ENCODE measurements around the gene LSS.

The LSS gene

DNA sequence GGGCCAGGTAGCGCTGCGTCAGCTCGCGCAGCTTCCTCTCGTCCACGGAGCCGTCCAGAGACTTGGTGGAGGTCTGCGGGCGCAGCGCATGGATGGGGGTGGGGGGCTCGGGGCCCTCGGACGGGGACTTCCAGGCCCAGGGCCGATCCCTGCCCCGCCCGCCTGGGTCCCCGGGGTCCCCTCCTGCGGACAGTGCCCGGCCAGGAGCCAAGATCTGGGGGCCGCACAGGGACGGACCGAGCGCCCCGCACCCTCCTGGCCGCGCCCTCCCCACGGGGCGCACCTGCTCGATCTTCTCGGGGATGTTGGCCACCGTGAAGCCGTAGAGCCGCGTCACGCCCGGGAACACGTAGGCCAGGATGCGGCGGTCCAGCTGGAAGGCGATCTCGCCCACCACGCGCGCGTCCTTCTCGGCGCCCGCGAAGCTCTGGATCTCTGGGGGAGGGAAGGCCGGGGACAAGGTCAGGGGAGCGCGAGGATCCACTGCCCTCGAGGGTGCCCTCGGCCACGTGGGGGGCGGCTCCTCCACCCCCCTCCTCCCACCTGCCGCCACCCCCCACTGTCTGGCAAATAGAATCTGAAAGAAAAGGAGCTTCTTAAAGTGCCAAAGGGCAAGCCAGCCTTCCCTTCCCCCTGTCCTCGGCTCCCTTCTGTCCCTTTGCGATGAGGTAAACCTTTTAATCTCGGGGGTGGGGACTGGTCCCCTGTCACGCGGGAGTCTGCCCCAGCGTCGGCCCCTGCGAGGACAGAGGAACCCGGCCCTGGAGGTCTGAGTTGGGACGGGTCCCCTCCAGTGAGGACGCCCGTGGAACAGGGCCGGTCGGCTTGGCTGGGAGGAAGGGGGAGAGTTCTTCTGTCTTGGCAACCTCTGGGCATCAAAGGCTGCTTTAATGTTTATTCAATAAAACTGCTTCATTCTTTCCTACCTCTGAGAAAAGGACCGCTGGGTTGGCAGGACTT, 66.7 kb downstream of the LSS start:
- FAIRE-seq (no peak), DNase-seq (ENCODE audit: insufficient read length, low spot score) (no peak)
- no peak for TF ChIP-seq POLR2AphosphoS5 (IDR thresholded peaks at IDR 0.05; ENCODE audit: low read depth, low read length)
- no peak for TF ChIP-seq TAF1 (IDR thresholded peaks at IDR 0.05; ENCODE audit: low read depth, low read length)
- no peak for TF ChIP-seq POLR2A (IDR thresholded peaks at IDR 0.05; ENCODE audit: low read depth, low read length)
- no peak for TF ChIP-seq POU2F2 (IDR thresholded peaks at IDR 0.05; ENCODE audit: low read depth, low read length)

DNA sequence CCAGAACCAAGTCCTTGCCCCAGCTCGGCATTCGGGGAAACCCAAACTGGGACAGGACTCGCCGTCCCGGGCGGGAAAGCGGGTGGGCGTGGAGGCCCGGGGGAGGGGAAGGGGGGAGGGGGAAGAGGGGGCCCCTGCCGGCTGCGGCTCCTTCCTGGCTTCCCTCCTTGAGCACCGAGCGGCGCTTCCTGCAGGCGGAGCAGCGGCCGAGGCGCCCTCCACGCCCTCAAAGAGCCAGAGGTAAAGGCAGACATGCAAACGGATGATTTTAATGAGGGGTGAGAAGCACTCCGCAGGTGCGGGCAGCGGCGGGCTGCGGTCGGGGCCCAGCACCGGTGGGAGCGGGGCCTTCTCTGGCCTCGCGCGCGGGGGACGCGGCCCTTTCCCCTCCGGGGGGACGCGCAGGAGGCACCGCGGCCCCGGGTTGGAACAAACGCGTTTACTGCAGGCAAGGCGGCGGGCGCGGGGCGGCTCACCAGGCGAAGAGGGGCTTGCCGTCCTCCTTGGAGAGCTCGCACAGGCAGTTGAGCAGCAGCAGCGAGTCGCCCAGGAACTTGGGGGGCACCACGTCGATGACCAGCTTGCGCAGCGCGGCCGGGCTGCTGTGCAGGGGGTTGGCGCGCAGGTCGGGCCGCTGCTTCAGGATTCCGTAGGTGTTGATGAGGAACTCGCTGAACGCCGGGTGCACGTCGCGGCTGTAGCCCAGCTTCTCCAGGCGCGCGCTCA, 67.5 kb downstream of the LSS start:
- TF ChIP-seq POU2F2 (IDR thresholded peaks at IDR 0.05; ENCODE audit: low read depth, low read length) (no peak), POLR2AphosphoS5 (IDR thresholded peaks at IDR 0.05; ENCODE audit: low read depth, low read length) (no peak), SPI1 (IDR thresholded peaks at IDR 0.05; ENCODE audit: low read depth, low read length) (no peak), TAF1 (IDR thresholded peaks at IDR 0.05; ENCODE audit: low read depth, low read length) (no peak), POLR2A (IDR thresholded peaks at IDR 0.05; ENCODE audit: low read depth, low read length) (no peak), PAX5 (IDR thresholded peaks at IDR 0.05; ENCODE audit: insufficient read depth, low read length, severe bottlenecking) (no peak)
- FAIRE-seq (no peak), DNase-seq (ENCODE audit: insufficient read length, low spot score) (no peak)

DNA sequence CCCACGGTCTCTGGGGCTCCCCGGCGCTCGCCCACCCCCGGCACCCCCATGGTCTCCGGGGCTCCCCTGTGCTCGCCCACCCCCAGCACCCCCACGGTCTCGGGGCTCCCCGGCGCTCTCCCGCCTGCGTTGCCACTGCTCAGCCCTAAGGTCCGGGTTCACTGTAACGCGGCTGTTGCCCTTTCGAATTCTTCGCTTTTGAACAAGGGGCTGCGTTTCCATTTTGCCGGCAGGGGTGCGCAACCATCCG, 68.0 kb downstream of the LSS start:
- TF ChIP-seq TAF1 (IDR thresholded peaks at IDR 0.05; ENCODE audit: low read depth, low read length) = no peak
- TF ChIP-seq POU2F2 (IDR thresholded peaks at IDR 0.05; ENCODE audit: low read depth, low read length) = no peak
- no peak for TF ChIP-seq POLR2A (IDR thresholded peaks at IDR 0.05; ENCODE audit: low read depth, low read length)
- no peak for TF ChIP-seq POLR2AphosphoS5 (IDR thresholded peaks at IDR 0.05; ENCODE audit: low read depth, low read length)
- no peak for TF ChIP-seq PAX5 (IDR thresholded peaks at IDR 0.05; ENCODE audit: insufficient read depth, low read length, severe bottlenecking)
- no peak for TF ChIP-seq SPI1 (IDR thresholded peaks at IDR 0.05; ENCODE audit: low read depth, low read length)
- FAIRE-seq (no peak), DNase-seq (ENCODE audit: insufficient read length, low spot score) (no peak)

DNA sequence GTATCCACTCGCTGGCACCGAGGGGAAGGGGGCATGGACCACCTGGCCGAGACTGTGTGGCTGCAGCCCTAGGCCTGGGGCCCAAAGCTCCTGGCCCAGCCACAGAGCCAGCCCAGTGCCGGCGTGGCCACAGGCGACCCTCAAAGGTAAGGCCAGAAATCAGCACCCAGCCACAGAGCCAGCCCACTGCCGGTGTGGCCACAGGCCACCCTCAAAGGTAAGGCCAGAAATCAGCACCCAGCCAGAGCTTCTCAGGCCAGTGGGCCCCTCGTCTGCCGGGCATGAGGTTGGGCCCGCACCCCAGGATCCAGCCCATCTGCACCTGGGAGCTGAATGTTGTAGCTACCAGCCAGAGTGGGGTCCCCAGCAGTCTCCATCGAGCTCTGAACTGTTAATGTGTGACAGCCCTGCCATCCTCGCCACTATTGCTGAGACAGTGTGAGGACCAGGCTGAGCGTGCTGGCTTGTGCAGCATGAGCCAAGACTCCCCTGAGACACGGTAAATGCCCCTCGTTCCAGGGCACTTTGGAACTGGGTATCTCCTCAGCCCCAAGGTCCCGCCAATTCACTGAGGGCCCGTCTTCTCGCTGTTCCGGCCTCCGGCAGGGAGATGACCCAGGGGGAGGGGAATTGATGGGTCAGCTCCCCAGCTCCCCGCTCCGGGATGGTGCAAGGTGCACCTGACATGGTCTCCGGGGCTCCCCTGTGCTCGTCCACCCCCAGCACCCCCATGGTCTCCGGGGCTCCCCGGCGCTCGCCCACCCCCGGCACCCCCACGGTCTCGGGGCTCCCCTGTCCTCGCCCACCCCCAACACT, 68.5 kb downstream of the LSS start:
- DNase-seq (ENCODE audit: insufficient read length, low spot score) (no peak), FAIRE-seq (no peak)
- TF ChIP-seq POLR2A (IDR thresholded peaks at IDR 0.05; ENCODE audit: low read depth, low read length) (no peak), POLR2AphosphoS5 (IDR thresholded peaks at IDR 0.05; ENCODE audit: low read depth, low read length) (no peak), SPI1 (IDR thresholded peaks at IDR 0.05; ENCODE audit: low read depth, low read length) (no peak), TAF1 (IDR thresholded peaks at IDR 0.05; ENCODE audit: low read depth, low read length) (no peak), POU2F2 (IDR thresholded peaks at IDR 0.05; ENCODE audit: low read depth, low read length) (no peak), PAX5 (IDR thresholded peaks at IDR 0.05; ENCODE audit: insufficient read depth, low read length, severe bottlenecking) (no peak)

DNA sequence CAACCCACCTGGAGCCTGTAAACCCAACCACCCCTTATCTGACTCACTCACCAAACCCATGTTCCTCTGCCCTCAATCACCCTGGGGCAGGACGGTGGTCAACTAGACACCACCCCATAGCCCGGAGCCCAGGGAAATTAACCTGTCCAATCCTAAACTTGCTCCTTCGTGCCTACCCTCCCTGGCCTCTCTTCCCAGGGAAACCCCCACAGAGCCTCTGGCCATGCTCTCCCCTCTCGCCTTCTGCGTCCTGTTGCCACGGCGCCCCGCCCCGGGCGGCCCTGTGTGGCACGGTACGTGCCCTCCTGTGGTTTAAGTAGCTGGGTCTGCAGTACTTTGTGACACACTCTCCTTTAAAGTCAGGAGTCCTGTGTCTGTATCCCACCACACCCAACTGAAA, 69.2 kb downstream of the LSS start:
- no peak for FAIRE-seq
- TF ChIP-seq TAF1 (IDR thresholded peaks at IDR 0.05; ENCODE audit: low read depth, low read length) = no peak
- TF ChIP-seq SPI1 (IDR thresholded peaks at IDR 0.05; ENCODE audit: low read depth, low read length) = no peak
- no peak for TF ChIP-seq POLR2A (IDR thresholded peaks at IDR 0.05; ENCODE audit: low read depth, low read length)
- no peak for TF ChIP-seq POU2F2 (IDR thresholded peaks at IDR 0.05; ENCODE audit: low read depth, low read length)
- no peak for TF ChIP-seq POLR2AphosphoS5 (IDR thresholded peaks at IDR 0.05; ENCODE audit: low read depth, low read length)
- no peak for TF ChIP-seq PAX5 (IDR thresholded peaks at IDR 0.05; ENCODE audit: insufficient read depth, low read length, severe bottlenecking)

DNA sequence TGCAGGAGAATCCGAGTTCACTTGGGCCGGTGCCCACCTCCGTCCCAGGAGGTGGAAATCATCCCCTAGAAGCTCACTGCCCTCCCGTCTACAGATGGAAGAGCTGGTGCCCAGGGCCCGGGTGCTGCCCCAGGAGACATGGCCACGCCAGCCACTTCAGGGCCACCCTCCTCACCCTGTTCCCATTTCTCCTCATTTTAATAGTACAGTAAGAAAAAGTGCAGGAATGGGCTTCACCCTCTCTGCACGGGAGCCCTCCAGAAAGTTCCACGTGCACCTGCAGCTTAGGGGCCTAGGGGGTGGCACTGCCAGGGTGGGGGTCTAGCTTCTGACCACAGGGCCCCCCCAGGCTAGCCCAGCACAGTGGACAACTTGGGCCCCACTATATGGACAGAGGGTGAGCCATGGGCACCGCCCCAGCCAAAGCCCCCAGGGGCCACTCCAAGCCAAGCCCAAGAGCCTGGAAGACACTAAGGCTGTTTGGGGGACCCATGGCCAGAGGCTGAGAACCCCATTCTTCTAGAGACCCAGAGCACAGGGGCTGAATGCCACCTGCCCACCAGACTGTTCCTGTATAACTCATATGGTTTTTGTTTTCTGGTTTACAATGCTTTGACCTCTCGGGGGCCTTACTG, 69.8 kb downstream of the LSS start:
- TF ChIP-seq TAF1 (IDR thresholded peaks at IDR 0.05; ENCODE audit: low read depth, low read length) = no peak
- no peak for TF ChIP-seq SPI1 (IDR thresholded peaks at IDR 0.05; ENCODE audit: low read depth, low read length)
- no peak for TF ChIP-seq PAX5 (IDR thresholded peaks at IDR 0.05; ENCODE audit: insufficient read depth, low read length, severe bottlenecking)
- no peak for TF ChIP-seq POLR2AphosphoS5 (IDR thresholded peaks at IDR 0.05; ENCODE audit: low read depth, low read length)
- no peak for TF ChIP-seq POLR2A (IDR thresholded peaks at IDR 0.05; ENCODE audit: low read depth, low read length)
- no peak for TF ChIP-seq POU2F2 (IDR thresholded peaks at IDR 0.05; ENCODE audit: low read depth, low read length)
- no peak for FAIRE-seq
- DNase-seq (ENCODE audit: insufficient read length, low spot score) = no peak

More for the DNA sequence above, 69.2 kb downstream of the LSS start:
- DNase-seq (ENCODE audit: insufficient read length, low spot score) = no peak

DNA sequence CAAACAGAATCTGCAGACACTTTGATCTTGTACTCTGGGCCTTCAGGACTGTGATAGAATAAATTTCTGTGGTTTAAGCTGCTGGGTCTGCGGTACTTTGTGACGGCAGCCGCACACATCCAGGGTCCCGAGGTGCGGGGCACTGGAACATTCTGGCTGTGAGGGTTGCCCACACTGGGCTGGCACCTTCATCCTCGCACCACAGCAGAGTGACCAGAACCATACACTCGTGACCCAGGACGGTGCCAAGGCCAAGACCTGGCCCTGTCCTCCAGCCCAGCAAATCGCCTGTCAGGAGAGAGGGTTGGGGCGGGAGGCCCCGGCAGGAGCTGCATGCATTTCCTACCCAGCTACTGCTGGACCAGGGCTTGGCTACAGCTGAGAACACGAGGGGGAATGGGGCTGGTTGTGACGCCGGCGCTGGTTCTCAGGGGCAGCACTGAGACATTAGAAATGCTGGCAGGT, 70.6 kb downstream of the LSS start:
- no peak for FAIRE-seq
- DNase-seq (ENCODE audit: insufficient read length, low spot score) = no peak
- TF ChIP-seq POLR2AphosphoS5 (IDR thresholded peaks at IDR 0.05; ENCODE audit: low read depth, low read length) (no peak), POLR2A (IDR thresholded peaks at IDR 0.05; ENCODE audit: low read depth, low read length) (no peak), PAX5 (IDR thresholded peaks at IDR 0.05; ENCODE audit: insufficient read depth, low read length, severe bottlenecking) (no peak), TAF1 (IDR thresholded peaks at IDR 0.05; ENCODE audit: low read depth, low read length) (no peak), SPI1 (IDR thresholded peaks at IDR 0.05; ENCODE audit: low read depth, low read length) (no peak), POU2F2 (IDR thresholded peaks at IDR 0.05; ENCODE audit: low read depth, low read length) (no peak)

DNA sequence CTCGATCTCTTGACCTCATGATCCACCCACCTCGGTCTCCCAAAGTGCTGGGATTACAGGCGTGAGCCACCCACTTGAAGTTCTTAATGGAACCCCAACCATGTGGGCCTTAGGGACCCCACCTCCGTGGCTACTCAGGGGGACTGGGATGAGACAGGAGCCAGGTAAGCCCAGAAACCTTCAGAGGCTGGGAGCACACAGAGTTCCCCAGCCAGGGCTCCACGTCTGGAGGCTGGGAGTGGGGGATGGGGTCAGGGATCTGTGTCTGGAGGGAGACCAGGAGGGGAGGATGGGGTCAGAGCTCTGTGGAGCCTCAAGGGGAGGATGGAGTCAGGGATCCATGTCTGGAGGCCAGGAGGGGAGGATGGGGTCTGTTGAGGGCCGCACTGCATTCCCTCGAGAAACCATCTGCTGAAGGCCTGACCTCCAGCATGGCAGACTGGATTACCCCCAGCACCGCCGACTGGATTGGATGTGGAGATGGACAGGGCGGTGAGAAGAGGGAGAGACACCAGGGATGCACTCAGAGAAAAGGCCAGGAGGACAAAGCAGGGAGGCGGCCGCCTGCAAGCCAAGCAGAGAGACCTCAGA, 71.1 kb downstream of the LSS start:
- DNase-seq (ENCODE audit: insufficient read length, low spot score) = no peak
- no peak for FAIRE-seq
- TF ChIP-seq PAX5 (IDR thresholded peaks at IDR 0.05; ENCODE audit: insufficient read depth, low read length, severe bottlenecking) (no peak), POLR2AphosphoS5 (IDR thresholded peaks at IDR 0.05; ENCODE audit: low read depth, low read length) (no peak), POU2F2 (IDR thresholded peaks at IDR 0.05; ENCODE audit: low read depth, low read length) (no peak), POLR2A (IDR thresholded peaks at IDR 0.05; ENCODE audit: low read depth, low read length) (no peak), SPI1 (IDR thresholded peaks at IDR 0.05; ENCODE audit: low read depth, low read length) (no peak), TAF1 (IDR thresholded peaks at IDR 0.05; ENCODE audit: low read depth, low read length) (no peak)

All from GM12891 (cell line).